HEK293 (cell line): Measurements from ENCODE around the gene CIDEA.

ENCODE experiments used
- CTCF ChIA-PET: fragments of 350-600 bp; formaldehyde crosslinking; extraction: SDS; loops from one replicate; lab custom pipeline; 2021; ENCODE audit warnings: antibody characterized with exemption; lab: Yijun Ruan, JAX
- POLR2A ChIA-PET: fragments of 300-600 bp; formaldehyde crosslinking; extraction: SDS; loops from one replicate; lab custom pipeline; 2020; ENCODE audit warnings: antibody characterized with exemption, inconsistent platforms; lab: Yijun Ruan, JAX
- H3K27ac ChIP-seq: fragments of 200-500 bp; sonication (Bioruptor generic); 2 replicates; pipeline ENCODE4 v1.5.1; 2014; ENCODE audit warnings: low read depth, low read length, control low read depth, inconsistent platforms; ENCODE audit errors: extremely low read depth
- H3K36me3 ChIP-seq, 2 experiments: fragments of 200-500 bp in 1 of 2; sonication (Bioruptor generic) in 1 of 2; 1 replicate in 1 of 2; 2 replicates in 1 of 2; pipeline ENCODE4 v1.5.1; 2014 to 2017; ENCODE audit warnings: inconsistent platforms in 2 of 2, low read length in 2 of 2; ENCODE audit not compliant: control insufficient read depth in 2 of 2, insufficient read depth in 1 of 2
- H3K4me1 ChIP-seq: fragments of 200-500 bp; sonication (Bioruptor generic); 2 replicates; pipeline ENCODE4 v1.5.1; 2014; ENCODE audit warnings: mild to moderate bottlenecking, low read length, inconsistent platforms; ENCODE audit not compliant: control insufficient read depth, insufficient read depth
- H3K4me3 ChIP-seq: 2 replicates; pipeline ENCODE4 v1.5.1; 2011; ENCODE audit warnings: low read depth, mild to moderate bottlenecking, control low read depth, low read length, moderate library complexity
- H3K9me3 ChIP-seq: fragments of 200-500 bp; sonication (Bioruptor generic); 2 replicates; pipeline ENCODE4 v1.5.1; 2014; ENCODE audit warnings: low read depth, low read length, inconsistent platforms; ENCODE audit not compliant: control insufficient read depth, insufficient read depth
- KLF16 ChIP-seq: fragments of 450-650 bp; formaldehyde crosslinking; IDR thresholded peaks from 2 replicates; pipeline ENCODE4 v1.5.1; 2017; ENCODE audit warnings: missing biosample characterization, missing genetic modification characterization
- KLF9 ChIP-seq: fragments of 450-650 bp; formaldehyde crosslinking; IDR thresholded peaks from 2 replicates; pipeline ENCODE4 v1.5.1; 2016; ENCODE audit warnings: missing biosample characterization, missing genetic modification characterization, low read depth
- MEIS1 ChIP-seq: sonication (generic); formaldehyde crosslinking; IDR thresholded peaks from 2 replicates; pipeline ENCODE4 v1.8.1; 2022; ENCODE audit warnings: missing genetic modification reagents, mild to moderate bottlenecking, borderline replicate concordance
- PATZ1 ChIP-seq: fragments of 450-650 bp; formaldehyde crosslinking; IDR thresholded peaks from 2 replicates; pipeline ENCODE4 v1.5.1; 2016; ENCODE audit warnings: missing biosample characterization, missing genetic modification characterization
- SALL2 ChIP-seq: fragments of 450-650 bp; formaldehyde crosslinking; IDR thresholded peaks from 2 replicates; pipeline ENCODE4 v1.5.0; 2017; ENCODE audit warnings: missing biosample characterization, mild to moderate bottlenecking, missing genetic modification characterization, borderline replicate concordance
- ZNF114 ChIP-seq: fragments of 450-650 bp; formaldehyde crosslinking; IDR thresholded peaks from 2 replicates; pipeline ENCODE4 v1.5.0; 2017; ENCODE audit warnings: missing biosample characterization, missing genetic modification characterization
- ZNF169 ChIP-seq: fragments of 450-650 bp; formaldehyde crosslinking; IDR thresholded peaks from 2 replicates; pipeline ENCODE4 v1.5.1; 2016; ENCODE audit warnings: missing biosample characterization, missing genetic modification characterization
- ZNF19 ChIP-seq: fragments of 450-650 bp; formaldehyde crosslinking; IDR thresholded peaks from 2 replicates; pipeline ENCODE4; 2016; ENCODE audit warnings: missing biosample characterization, missing genetic modification characterization, low read depth
- ZNF214 ChIP-seq: fragments of 450-650 bp; formaldehyde crosslinking; IDR thresholded peaks from 2 replicates; pipeline ENCODE4 v1.5.1; 2017; ENCODE audit warnings: missing biosample characterization, mild to moderate bottlenecking, missing genetic modification characterization, borderline replicate concordance
- ZNF302 ChIP-seq: fragments of 450-650 bp; formaldehyde crosslinking; IDR thresholded peaks from 2 replicates; pipeline ENCODE4 v1.5.1; 2016; ENCODE audit warnings: missing biosample characterization, missing genetic modification characterization, low read depth
- ZNF324 ChIP-seq: fragments of 450-650 bp; formaldehyde crosslinking; IDR thresholded peaks from 2 replicates; pipeline ENCODE4 v1.5.1; 2016; ENCODE audit warnings: missing biosample characterization, missing genetic modification characterization
- ZNF48 ChIP-seq: fragments of 450-650 bp; formaldehyde crosslinking; IDR thresholded peaks from 2 replicates; pipeline ENCODE4 v1.5.1; 2016; ENCODE audit warnings: missing biosample characterization, missing genetic modification characterization
- ZNF514 ChIP-seq: fragments of 450-650 bp; formaldehyde crosslinking; IDR thresholded peaks from 2 replicates; pipeline ENCODE4 v1.5.1; 2016; ENCODE audit warnings: missing biosample characterization, missing genetic modification characterization
- ZNF548 ChIP-seq: fragments of 450-650 bp; formaldehyde crosslinking; IDR thresholded peaks from 2 replicates; pipeline ENCODE4 v1.5.1; 2016; ENCODE audit warnings: missing biosample characterization, missing genetic modification characterization
- ZNF629 ChIP-seq: fragments of 450-650 bp; formaldehyde crosslinking; IDR thresholded peaks from 2 replicates; pipeline ENCODE4 v1.5.1; 2017; ENCODE audit warnings: missing biosample characterization, missing genetic modification characterization
- ZNF692 ChIP-seq: fragments of 450-650 bp; formaldehyde crosslinking; IDR thresholded peaks from 2 replicates; pipeline ENCODE4 v1.5.1; 2016; ENCODE audit warnings: missing biosample characterization, missing genetic modification characterization
- ZNF768 ChIP-seq: fragments of 450-650 bp; formaldehyde crosslinking; IDR thresholded peaks from 2 replicates; pipeline ENCODE4 v1.5.1; 2018; ENCODE audit warnings: missing biosample characterization, mild to moderate bottlenecking, missing genetic modification characterization
- ZSCAN23 ChIP-seq: fragments of 450-650 bp; formaldehyde crosslinking; IDR thresholded peaks from 2 replicates; pipeline ENCODE4 v1.5.1; 2016; ENCODE audit warnings: missing biosample characterization, missing genetic modification characterization
- ZSCAN4 ChIP-seq: fragments of 450-650 bp; formaldehyde crosslinking; IDR thresholded peaks from 2 replicates; pipeline ENCODE4 v1.5.1; 2017; ENCODE audit warnings: missing biosample characterization, missing genetic modification characterization

Gene CIDEA

GRCh38 chr18:12271376-12272235 is 17.4 kb downstream of the CIDEA start (continued):
- TF ChIP-seq ZSCAN23 (tag by site-specific recombination) (no peak), ZNF692 (tag by site-specific recombination) (peak; percentile 70), ZNF324 (tag by site-specific recombination) (no peak), MEIS1 (CRISPR knock-in tag) (no peak), KLF16 (tag by site-specific recombination) (peak; percentile 26; the same call in 1 of the 2 replicates), ZNF302 (tag by site-specific recombination) (no peak), ZNF114 (tag by site-specific recombination) (no peak), ZNF629 (tag by site-specific recombination) (0 out of 2 replicates have a peak, but pooled peaks have one; percentile 30), ZNF19 (tag by site-specific recombination) (no peak), ZNF48 (tag by site-specific recombination) (no peak), ZNF169 (tag by site-specific recombination) (no peak), PATZ1 (tag by site-specific recombination) (peak; percentile 85), ZNF514 (tag by site-specific recombination) (no peak), KLF9 (no peak), ZNF214 (no peak), ZNF548 (no peak), ZSCAN4 (tag by site-specific recombination) (no peak)

GRCh38 chr18:12274793-12275192 is 20.6 kb downstream of the CIDEA start:
- no peaks in the 10 kb centered on the region for H3K4me1 ChIP-seq
- ChIA-PET POLR2A (interaction anchor here (0.5 kb wide), 1 partner anchor 609 kb away, joined by 4 read pairs; no protein-coding TSS in a partner anchor), CTCF (interaction anchor here (0.7 to 1.5 kb wide), 4 partner anchors 8 to 53 kb away, joined by 3 to 4 read pairs (median 3); no protein-coding TSS in a partner anchor)
- TF ChIP-seq ZNF768 (tag by site-specific recombination) (0 out of 2 replicates have a peak, but pooled peaks have one; percentile 26), SALL2 (tag by site-specific recombination) (no peak)
- H3K27ac ChIP-seq = no peak overlapping the region
- H3K9me3 ChIP-seq = no peaks in the 10 kb centered on the region
- no peak overlapping the region for H3K4me3 ChIP-seq
- H3K36me3 ChIP-seq = no peaks in the 10 kb centered on the region
